GM21360 (cell line): ENCODE data around the gene NRF1.
"Not testable (repeated sequence)": the region's sequence is repeated elsewhere in the genome, so short reads cannot be mapped to it uniquely, and the experiment has no call there.

Source experiments
- ATAC-seq: cut with Tn5 transposase; IDR thresholded peaks from one replicate; pipeline ENCODE4 v1.9.1; 2021; ENCODE audit warnings: mild to moderate bottlenecking, moderate library complexity; ENCODE audit not compliant: unreplicated experiment

The NRF1 gene

DNA sequence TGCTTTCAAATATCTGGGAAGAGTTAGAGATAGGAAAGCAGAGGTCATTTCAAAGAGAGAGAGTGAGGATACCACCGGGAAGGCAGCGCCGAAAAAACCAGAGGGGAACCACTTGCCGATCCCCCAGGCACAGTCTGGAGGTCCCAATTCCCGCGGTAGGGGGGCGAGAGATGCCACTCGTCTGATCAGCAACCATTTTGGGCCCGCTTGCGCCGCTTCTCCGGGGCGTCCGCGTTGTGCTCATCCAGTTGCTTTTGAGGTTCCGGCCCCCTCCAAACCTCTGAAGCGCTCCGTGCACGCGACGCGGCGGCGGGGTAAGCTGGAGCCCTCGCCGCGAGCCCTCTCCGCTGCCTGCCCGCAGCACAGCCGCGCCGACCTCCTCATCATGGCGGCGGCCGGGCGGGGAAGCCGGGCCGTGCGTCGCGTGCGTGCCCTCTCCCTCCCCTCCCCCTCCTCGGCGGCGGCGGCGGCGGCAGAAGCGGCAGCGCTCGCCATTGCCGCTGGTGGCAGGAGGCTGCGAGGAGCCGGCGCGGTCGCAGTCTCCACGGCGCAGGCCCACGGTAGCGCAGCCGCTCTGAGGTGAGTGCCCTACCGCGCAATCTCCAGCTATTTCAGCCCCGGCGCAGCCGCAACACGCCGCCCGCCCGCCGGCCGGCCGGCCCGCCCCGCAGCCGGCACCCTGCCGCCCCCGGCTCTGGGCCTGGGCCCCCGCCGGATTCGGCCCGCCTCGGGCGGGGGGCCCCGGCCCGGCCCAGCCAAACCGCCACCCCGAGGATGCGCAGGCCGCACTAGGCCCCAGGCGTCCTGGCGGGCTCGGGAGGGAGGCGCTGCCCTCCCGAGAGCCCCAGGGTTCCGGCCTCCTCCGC lies at the start of gene NRF1:
Gene NRF1, plus strand, starts transcription at position 475 of the 866 bp plus-strand sequence. CDS start 45,632 bp downstream, outside the sequence.
- peak; percentile 59 for ATAC-seq

- ATAC-seq = not testable (repeated sequence)
Observed at GRCh38 chr7:129566323-129566722, 45.2 kb upstream of the NRF1 start.

GRCh38 chr7:129567377-129567776 lies 44.1 kb upstream of the NRF1 start:
- ATAC-seq = no peak

- no peak for ATAC-seq
Observed at GRCh38 chr7:129568240-129568639, 43.3 kb upstream of the NRF1 start.

GRCh38 chr7:129569326-129569725 lies 42.2 kb upstream of the NRF1 start:
- ATAC-seq = no peak

- no peak for ATAC-seq
Observed at GRCh38 chr7:129569811-129570215, 41.7 kb upstream of the NRF1 start.

- ATAC-seq = no peak
Observed at GRCh38 chr7:129571201-129571600, 40.3 kb upstream of the NRF1 start.

GRCh38 chr7:129572205-129572604 lies 39.3 kb upstream of the NRF1 start:
- no peak for ATAC-seq

- ATAC-seq = no peak
Observed at GRCh38 chr7:129574487-129574886, 37.0 kb upstream of the NRF1 start.

DNA sequence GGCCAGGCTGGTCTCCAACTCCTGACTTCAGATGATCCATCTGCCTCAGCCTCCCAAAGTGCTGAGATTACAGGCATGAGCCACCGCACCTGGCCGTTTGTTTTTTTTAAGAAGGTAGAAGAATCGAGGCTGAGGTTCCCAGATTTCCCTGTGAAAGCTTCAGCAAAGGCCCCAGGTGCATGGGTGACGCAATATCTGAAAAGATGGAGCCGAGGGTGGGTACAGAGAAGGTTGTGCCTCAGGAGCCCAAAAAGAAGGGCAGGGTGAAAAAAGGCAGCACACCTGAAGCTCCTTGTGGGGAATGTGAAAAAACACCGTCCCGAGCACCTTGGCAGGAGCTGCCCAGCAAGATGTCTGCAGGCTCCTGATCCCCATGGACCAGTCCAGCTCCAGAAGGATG lies 35.8 kb upstream of the NRF1 start:
- no peak for ATAC-seq

- no peak for ATAC-seq
Observed at GRCh38 chr7:129576138-129576537, 35.4 kb upstream of the NRF1 start.

- ATAC-seq = no peak
Observed at GRCh38 chr7:129578829-129579228, 32.7 kb upstream of the NRF1 start.

GRCh38 chr7:129586179-129586578 lies 25.3 kb upstream of the NRF1 start:
- not testable (repeated sequence) for ATAC-seq

DNA sequence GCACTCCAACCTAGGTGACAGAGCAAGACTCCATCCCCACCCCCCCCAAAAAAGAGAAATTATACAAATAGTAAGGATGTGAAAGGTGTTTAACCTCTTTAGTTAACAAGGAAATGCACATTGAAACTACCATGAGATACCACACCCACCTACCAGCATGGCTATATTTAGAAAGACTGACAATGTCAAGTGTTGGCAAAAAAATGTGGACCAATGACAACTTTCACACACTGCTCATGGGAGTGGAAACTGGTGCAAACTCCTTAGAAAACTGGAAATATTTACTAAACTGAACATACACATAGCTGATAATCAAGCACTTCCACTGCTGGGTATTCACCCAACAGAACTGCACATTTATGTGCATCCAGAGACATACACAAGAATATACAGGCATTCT lies 23.3 kb upstream of the NRF1 start:
- ATAC-seq = no peak

DNA sequence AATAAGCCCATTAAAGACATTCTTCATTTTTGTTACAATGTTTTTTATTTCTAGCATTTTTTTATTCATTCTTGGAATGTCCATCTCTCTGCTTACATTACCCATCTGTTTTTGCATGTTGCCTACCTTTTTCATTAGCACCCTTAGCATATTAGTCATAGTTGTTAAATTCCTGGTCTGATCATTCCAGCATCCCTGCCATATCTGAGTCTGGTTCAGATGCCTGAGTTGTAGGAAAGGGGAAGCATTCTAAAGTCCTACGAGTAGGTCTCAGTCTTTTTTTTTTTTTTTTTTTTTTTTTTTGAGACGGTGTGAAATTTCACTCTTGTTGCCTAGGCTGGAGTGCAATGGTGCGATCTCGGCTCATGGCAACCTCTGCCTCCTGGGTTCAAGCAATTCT lies 19.7 kb upstream of the NRF1 start:
- no peak for ATAC-seq

- not testable (repeated sequence) for ATAC-seq
Observed at GRCh38 chr7:129596386-129596785, 15.1 kb upstream of the NRF1 start.

DNA sequence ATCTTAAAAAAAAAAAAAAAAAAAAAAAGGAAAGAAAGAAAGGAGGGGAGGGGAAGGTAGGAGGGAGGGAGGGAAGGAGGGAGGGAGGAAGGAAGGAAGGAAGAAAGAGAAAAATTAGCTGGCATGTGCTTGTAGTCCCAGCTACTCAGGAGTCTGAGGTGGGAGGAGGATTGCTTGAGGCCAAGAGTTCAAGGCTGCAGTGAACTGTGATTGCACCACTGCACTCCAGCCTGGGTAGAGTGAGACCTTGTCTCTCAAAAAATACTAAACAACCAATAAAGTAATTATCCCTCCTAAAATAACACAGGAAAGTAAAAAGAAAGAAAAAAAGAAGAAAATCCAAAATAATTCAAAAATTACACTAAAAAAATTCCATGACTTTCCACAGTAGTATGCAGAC lies 13.8 kb upstream of the NRF1 start:
- no peak for ATAC-seq

GRCh38 chr7:129599174-129599573 lies 12.3 kb upstream of the NRF1 start:
- no peak for ATAC-seq

DNA sequence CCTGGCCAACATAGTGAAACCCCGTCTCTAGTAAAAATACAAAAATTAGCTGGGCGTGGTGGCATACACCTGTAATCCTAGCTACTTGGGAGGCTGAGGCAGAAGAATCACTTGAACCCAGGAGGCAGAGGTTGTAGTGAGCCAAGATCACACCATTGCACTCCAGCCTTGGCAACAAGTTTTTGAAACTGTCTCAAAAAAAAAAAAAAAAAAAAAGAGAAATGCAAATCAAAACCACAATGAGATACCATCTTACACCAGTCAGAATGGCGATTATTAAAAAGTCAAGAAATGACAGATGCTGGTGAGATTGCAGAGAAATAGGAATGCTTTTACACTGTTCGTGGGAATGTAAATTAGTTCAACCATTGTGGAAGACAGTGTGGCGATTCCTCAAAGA lies 7.9 kb upstream of the NRF1 start:
- not testable (repeated sequence) for ATAC-seq

- not testable (repeated sequence) for ATAC-seq
Observed at GRCh38 chr7:129604021-129604420, 7.5 kb upstream of the NRF1 start.

GRCh38 chr7:129604713-129605437 lies 6.6 kb upstream of the NRF1 start:
- no peak for ATAC-seq
